ENCODE results near the gene SV2B. TPM values are rescaled to one million over a fixed set of nuclear protein-coding genes. Genes with fewer than 3 reads are reported as not detected.

SV2B gene
- total RNA-seq, 1 experiment from 2014 or later: not detected

GRCh38 chr15:91227766-91228165 is 127.7 kb downstream of the SV2B start:
- no peak overlapping the region for H3K14ac ChIP-seq (ENCODE audit: insufficient read depth, low read length)
- H3K27ac ChIP-seq (ENCODE audit: insufficient read length, low read depth, low read length): no peak overlapping the region
- peaks cover 9% of the 10 kb centered on the region for H3K27me3 Mint-ChIP-seq (ENCODE audit: low read depth)
- H3K18ac ChIP-seq (ENCODE audit: insufficient read length, low read depth, low read length): no peak overlapping the region
- H3K79me1 ChIP-seq (ENCODE audit: insufficient read depth, low read depth, low read length, poor library complexity, severe bottlenecking): no peaks in the 10 kb centered on the region
- no peaks in the 10 kb centered on the region for H3K23me2 ChIP-seq (ENCODE audit: insufficient read length, low read depth, low read length, poor library complexity, severe bottlenecking)
- no peaks in the 10 kb centered on the region for H3K27me3 ChIP-seq (ENCODE audit: insufficient read depth, low read length)
- no peak overlapping the region for H2BK20ac ChIP-seq (ENCODE audit: low read depth, low read length, poor library complexity, severe bottlenecking)
- no peak for DNase-seq
- H3K56ac ChIP-seq (ENCODE audit: insufficient read length, low read depth, low read length): no peak overlapping the region
- no peaks in the 10 kb centered on the region for H3K9me3 ChIP-seq (ENCODE audit: control insufficient read depth, low read depth, low read length)
- no peak overlapping the region for H3K4me2 ChIP-seq (ENCODE audit: insufficient read depth, insufficient read length, low read length)
- no peaks in the 10 kb centered on the region for H3K79me2 ChIP-seq (ENCODE audit: insufficient read depth, low read length)
- no peak overlapping the region for H3K4me3 Mint-ChIP-seq
- no peak overlapping the region for H3K4ac ChIP-seq (ENCODE audit: low read depth, low read length)
- no peak overlapping the region for H3K9ac ChIP-seq (ENCODE audit: extremely low read depth, insufficient read length, low read length)
- H3K9me3 Mint-ChIP-seq: no peaks in the 10 kb centered on the region
- H4K8ac ChIP-seq (replicated peaks; ENCODE audit: insufficient read length, low read depth, low read length): no peak overlapping the region
- H3K27ac Mint-ChIP-seq: no peak overlapping the region
- H2BK120ac ChIP-seq (ENCODE audit: low read depth, low read length, poor library complexity, severe bottlenecking): no peak overlapping the region
- H2BK12ac ChIP-seq (ENCODE audit: insufficient read length, low read depth, low read length): no peak overlapping the region
- H3K36me3 Mint-ChIP-seq (ENCODE audit: insufficient read depth in 1 of 3, low read depth in 3 of 3): no peaks in the 10 kb centered on the region
- no CpG with 5 or more reads among the region's 5 CpGs for WGBS (ENCODE audit: extremely low coverage, insufficient read length, low lambda C conversion rate)
- H3K23ac ChIP-seq (ENCODE audit: insufficient read length, low read depth, low read length): no peak overlapping the region
- no peak overlapping the region for H4K91ac ChIP-seq (ENCODE audit: insufficient read length, low read depth, low read length)
- no peak overlapping the region for H4K5ac ChIP-seq (ENCODE audit: insufficient read length, low read depth, low read length)
- H2AFZ ChIP-seq (ENCODE audit: low read length): no peak overlapping the region
- peaks cover 21 to 27% of the 10 kb centered on the region in 2 experiments for H3K4me1 Mint-ChIP-seq
- no peak overlapping the region for H2BK15ac ChIP-seq (ENCODE audit: low read depth, low read length)
- no peak overlapping the region for H3T11ph ChIP-seq (ENCODE audit: low read length)
- no peak overlapping the region for H2BK5ac ChIP-seq (ENCODE audit: insufficient read length, low read length)
- H4K20me1 ChIP-seq (ENCODE audit: control insufficient read depth, insufficient read depth, insufficient read length): no peaks in the 10 kb centered on the region
- TF ChIP-seq, protein P1, sequence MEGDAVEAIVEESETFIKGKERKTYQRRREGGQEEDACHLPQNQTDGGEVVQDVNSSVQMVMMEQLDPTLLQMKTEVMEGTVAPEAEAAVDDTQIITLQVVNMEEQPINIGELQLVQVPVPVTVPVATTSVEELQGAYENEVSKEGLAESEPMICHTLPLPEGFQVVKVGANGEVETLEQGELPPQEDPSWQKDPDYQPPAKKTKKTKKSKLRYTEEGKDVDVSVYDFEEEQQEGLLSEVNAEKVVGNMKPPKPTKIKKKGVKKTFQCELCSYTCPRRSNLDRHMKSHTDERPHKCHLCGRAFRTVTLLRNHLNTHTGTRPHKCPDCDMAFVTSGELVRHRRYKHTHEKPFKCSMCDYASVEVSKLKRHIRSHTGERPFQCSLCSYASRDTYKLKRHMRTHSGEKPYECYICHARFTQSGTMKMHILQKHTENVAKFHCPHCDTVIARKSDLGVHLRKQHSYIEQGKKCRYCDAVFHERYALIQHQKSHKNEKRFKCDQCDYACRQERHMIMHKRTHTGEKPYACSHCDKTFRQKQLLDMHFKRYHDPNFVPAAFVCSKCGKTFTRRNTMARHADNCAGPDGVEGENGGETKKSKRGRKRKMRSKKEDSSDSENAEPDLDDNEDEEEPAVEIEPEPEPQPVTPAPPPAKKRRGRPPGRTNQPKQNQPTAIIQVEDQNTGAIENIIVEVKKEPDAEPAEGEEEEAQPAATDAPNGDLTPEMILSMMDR (conservative IDR thresholded peaks at IDR 0.05): no peak
- H3K4me1 ChIP-seq (ENCODE audit: insufficient read depth, low read length): no peaks in the 10 kb centered on the region
- no peak overlapping the region for H2AK5ac ChIP-seq (ENCODE audit: insufficient read length, low read length)

Data from H9 (cell line).